Measurements from ENCODE around the gene INAFM2.

INAFM2 gene

DNA sequence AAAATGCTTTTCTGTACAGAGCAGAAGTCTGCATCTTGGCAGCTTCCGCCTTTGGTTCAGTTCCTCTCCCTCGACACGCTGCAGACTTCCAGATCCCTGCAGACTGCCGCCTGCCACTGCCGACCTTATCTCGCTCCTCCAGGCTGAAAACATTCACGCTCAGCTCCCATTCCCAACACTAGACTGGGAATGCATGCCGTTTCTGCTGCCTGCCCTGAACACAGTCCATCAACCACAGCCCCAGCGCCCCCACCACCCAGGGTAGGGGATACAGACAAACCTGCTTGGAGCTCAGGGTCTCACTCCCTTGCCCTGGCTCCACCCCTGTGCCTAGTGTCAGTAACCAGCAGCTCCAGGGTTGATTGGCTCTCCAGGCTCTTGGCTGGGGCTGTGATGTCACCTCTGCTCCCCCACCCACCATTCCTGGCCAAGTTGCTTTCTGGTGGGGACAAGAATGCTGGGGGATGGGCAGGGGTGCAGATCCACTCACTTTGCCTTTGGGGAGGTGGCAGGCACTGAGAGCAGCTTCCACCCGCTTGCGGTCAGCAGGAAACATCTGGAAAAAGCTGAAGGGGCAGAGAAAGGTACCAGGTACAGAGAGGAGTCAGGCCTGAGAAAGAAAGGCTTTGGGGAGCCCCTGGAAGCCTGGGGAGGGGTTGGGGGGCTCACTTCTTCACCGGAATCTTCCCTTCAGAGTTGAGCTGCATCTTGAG lies 21.9 kb upstream of the INAFM2 start:
- no peak overlapping the region for H3K9ac ChIP-seq (ENCODE audit: low read length)
- H3K4me3 ChIP-seq (ENCODE audit: low read length) = no peak overlapping the region
- no peak overlapping the region for H3K27ac ChIP-seq (ENCODE audit: low read depth, low read length)
- no peaks in the 10 kb centered on the region for H3K27me3 ChIP-seq (ENCODE audit: control insufficient read depth, insufficient read depth, low read length)
- H3K36me3 ChIP-seq (ENCODE audit: control insufficient read depth, insufficient read depth, low read length) = peaks cover 5% of the 10 kb centered on the region
- H3K4me1 ChIP-seq (ENCODE audit: control insufficient read depth, insufficient read depth, low read length) = no peaks in the 10 kb centered on the region

DNA sequence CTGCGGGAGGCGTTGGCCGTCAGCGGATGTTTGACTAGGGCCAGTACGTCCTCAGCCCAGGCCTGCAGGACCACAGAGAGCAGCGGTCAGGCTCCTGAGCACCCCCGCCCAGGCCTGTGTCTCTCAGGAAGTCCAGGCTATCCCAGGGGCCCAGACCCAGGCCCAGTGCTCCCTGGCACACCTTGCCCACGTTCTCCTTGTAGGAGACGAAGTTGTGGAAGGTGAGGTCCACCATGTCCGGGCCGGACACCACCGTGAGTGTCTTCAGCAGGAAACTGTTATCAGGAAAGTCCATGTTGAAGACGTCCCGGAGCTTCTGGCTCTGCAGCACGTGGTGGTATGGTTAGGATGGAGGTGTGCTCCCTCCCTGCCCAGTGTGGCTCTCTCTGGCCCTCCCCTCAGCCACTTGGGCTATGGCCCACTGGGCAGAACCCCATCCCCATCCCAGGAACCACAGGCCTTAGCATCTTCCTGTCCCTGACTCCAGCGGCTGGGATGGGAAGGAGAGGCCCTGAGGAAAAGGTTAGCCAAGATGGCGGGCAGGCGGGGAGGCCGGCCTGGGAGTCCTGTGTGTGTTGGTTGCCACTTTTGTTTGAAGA lies 21.1 kb upstream of the INAFM2 start:
- H3K27ac ChIP-seq (ENCODE audit: low read depth, low read length) = no peak overlapping the region
- no peak overlapping the region for H3K9ac ChIP-seq (ENCODE audit: low read length)
- no peak overlapping the region for H3K4me3 ChIP-seq (ENCODE audit: low read length)
- no peaks in the 10 kb centered on the region for H3K27me3 ChIP-seq (ENCODE audit: control insufficient read depth, insufficient read depth, low read length)
- H3K4me1 ChIP-seq (ENCODE audit: control insufficient read depth, insufficient read depth, low read length) = no peaks in the 10 kb centered on the region
- peaks cover 5% of the 10 kb centered on the region for H3K36me3 ChIP-seq (ENCODE audit: control insufficient read depth, insufficient read depth, low read length)

GRCh38 chr15:40302981-40303380 lies 20.5 kb upstream of the INAFM2 start:
- no peaks in the 10 kb centered on the region for H3K4me1 ChIP-seq (ENCODE audit: control insufficient read depth, insufficient read depth, low read length)
- no peak overlapping the region for H3K9ac ChIP-seq (ENCODE audit: low read length)
- no peaks in the 10 kb centered on the region for H3K27me3 ChIP-seq (ENCODE audit: control insufficient read depth, insufficient read depth, low read length)
- no peak overlapping the region for H3K4me3 ChIP-seq (ENCODE audit: low read length)
- H3K27ac ChIP-seq (ENCODE audit: low read depth, low read length) = no peak overlapping the region
- peaks cover 5% of the 10 kb centered on the region for H3K36me3 ChIP-seq (ENCODE audit: control insufficient read depth, insufficient read depth, low read length)

- H3K4me3 ChIP-seq (ENCODE audit: low read length) = no peak overlapping the region
- peaks cover 2% of the 10 kb centered on the region for H3K36me3 ChIP-seq (ENCODE audit: control insufficient read depth, insufficient read depth, low read length)
- H3K4me1 ChIP-seq (ENCODE audit: control insufficient read depth, insufficient read depth, low read length) = no peaks in the 10 kb centered on the region
- H3K27me3 ChIP-seq (ENCODE audit: control insufficient read depth, insufficient read depth, low read length) = no peaks in the 10 kb centered on the region
- no peak overlapping the region for H3K27ac ChIP-seq (ENCODE audit: low read depth, low read length)
- H3K9ac ChIP-seq (ENCODE audit: low read length) = no peak overlapping the region
These were observed 19.9 kb upstream of the INAFM2 start for GRCh38 chr15:40303576-40303975.

DNA sequence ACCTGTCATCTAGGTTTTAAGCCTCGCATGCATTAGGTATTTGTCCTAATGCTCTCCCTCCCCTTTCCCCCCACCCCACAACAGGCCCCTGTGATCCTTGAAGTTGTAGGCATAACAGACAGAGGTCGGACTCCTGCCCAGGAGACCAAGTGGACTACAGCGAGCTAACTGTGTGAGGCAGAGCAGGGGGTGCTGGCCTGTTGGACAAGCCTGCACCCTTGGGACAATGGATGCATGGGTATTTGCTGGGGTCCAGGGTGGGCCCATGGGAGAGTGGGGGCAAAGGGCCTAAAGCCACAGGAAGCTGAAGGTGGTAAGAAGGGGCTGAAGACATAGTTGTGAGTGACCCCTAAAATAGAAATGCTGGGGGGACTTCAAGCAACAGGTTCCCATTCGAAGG lies 18.2 kb upstream of the INAFM2 start:
- Histone ChIP-seq H3K9ac (ENCODE audit: low read length) (no peak overlapping the region), H3K27ac (ENCODE audit: low read depth, low read length) (no peak overlapping the region), H3K36me3 (ENCODE audit: control insufficient read depth, insufficient read depth, low read length) (peaks cover 2% of the 10 kb centered on the region), H3K4me3 (ENCODE audit: low read length) (no peak overlapping the region), H3K27me3 (ENCODE audit: control insufficient read depth, insufficient read depth, low read length) (no peaks in the 10 kb centered on the region), H3K4me1 (ENCODE audit: control insufficient read depth, insufficient read depth, low read length) (no peaks in the 10 kb centered on the region)

DNA sequence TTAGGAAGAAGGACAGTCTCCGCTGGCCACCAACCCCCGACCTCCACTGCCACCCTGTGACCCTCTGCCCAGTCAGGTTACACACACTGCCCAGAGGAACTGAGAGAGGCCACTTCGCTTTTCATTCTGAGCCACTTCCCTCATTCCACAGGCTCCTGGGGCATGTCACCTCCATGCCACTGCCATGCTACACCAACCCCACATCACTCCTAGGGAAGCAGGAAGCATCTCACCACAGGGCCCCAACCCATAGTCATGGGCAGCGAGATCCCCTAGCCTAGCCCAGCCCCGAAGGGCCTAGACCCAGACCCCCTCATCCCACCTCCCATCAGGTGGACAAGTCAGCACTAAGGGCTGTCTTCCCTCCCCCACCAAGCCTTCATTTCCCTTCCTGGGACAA lies 17.1 kb upstream of the INAFM2 start:
- no peak overlapping the region for H3K27ac ChIP-seq (ENCODE audit: low read depth, low read length)

DNA sequence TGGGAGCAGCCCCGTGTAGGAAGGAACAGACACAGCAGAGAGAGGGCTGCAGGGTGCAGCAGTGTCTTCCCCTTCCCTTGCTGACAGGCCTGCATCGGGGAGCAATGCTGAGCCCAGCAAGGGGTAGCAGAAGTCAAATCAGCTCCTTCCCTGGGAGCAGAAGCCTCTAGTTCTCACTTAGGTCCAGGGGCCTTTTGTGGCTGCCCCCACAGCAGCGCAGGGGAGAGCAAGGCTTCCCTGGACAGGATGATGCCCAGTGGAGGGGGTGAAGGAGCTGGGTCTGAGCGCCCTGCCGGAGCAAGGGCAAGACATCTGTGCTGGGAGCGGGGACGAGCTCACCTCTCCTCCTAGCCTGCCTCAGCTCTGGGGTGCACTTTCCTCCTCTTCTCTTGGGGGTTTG lies 16.6 kb upstream of the INAFM2 start:
- H3K9ac ChIP-seq (ENCODE audit: low read length) = no peak overlapping the region
- peak overlapping the region; percentile 34 for H3K4me3 ChIP-seq (ENCODE audit: low read length)
- H3K27me3 ChIP-seq (ENCODE audit: control insufficient read depth, insufficient read depth, low read length) = no peaks in the 10 kb centered on the region
- peaks cover 2% of the 10 kb centered on the region for H3K36me3 ChIP-seq (ENCODE audit: control insufficient read depth, insufficient read depth, low read length)
- H3K4me1 ChIP-seq (ENCODE audit: control insufficient read depth, insufficient read depth, low read length) = no peaks in the 10 kb centered on the region
- H3K27ac ChIP-seq (ENCODE audit: low read depth, low read length) = no peak overlapping the region

More for the DNA sequence above, 17.1 kb upstream of the INAFM2 start:
- Histone ChIP-seq H3K9ac (ENCODE audit: low read length) (no peak overlapping the region), H3K4me3 (ENCODE audit: low read length) (peak overlapping the region; percentile 34), H3K27me3 (ENCODE audit: control insufficient read depth, insufficient read depth, low read length) (no peaks in the 10 kb centered on the region), H3K36me3 (ENCODE audit: control insufficient read depth, insufficient read depth, low read length) (peaks cover 2% of the 10 kb centered on the region), H3K4me1 (ENCODE audit: control insufficient read depth, insufficient read depth, low read length) (no peaks in the 10 kb centered on the region)

DNA sequence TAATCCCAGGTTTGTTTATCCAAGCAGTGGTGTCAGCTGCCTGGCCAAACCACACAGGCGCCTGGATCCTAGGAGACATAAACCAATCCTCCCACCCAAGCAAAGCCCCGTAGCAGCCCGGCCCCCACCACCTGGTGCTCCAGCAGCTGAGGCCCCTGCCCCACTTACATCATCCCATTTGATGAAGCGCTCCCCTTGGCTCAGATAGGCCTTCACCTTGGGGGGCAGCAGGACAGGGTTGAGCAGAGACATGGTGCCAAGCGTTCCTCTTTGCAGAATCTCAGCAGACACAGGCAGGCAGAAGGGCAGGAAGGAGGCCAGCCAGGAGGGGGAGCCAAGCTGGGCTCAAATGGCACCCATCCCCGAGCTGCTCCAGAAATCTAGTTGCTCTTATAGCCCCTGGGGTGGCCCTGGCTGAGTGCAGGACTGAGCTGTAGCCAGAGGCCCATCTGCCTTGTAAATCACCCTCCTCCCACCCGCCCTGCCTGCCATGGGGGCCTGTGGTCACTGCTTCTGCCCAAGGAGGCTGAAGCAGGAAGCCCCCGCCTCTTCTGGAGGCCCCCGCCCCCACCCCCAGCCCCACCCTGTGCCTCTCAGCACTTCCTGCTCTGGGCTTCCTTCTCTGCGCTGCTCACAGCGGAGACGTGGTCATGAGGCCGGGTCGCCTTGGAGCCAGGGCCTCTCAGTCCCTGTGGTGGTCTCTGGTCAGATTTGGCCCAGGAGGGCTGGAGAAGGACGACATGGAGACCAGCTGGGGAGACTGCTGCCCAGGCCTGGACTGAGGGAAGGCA lies 15.9 kb upstream of the INAFM2 start, which contains the start of gene PLCB2:
Gene PLCB2 (minus strand): TSS at position 515 of the 791 bp plus-strand sequence. CDS start 263 bp downstream, at position 252.
- peak within 1 kb of the TSS; percentile 61 for H3K9ac ChIP-seq (ENCODE audit: low read length)
- no peaks in the 10 kb centered on the region for H3K27me3 ChIP-seq (ENCODE audit: control insufficient read depth, insufficient read depth, low read length)
- H3K36me3 ChIP-seq (ENCODE audit: control insufficient read depth, insufficient read depth, low read length) = peaks cover 2% of the 10 kb centered on the region
- H3K4me3 ChIP-seq (ENCODE audit: low read length) = peak within 1 kb of the TSS; percentile 61
- H3K4me1 ChIP-seq (ENCODE audit: control insufficient read depth, insufficient read depth, low read length) = no peaks in the 10 kb centered on the region
- no peak within 1 kb of the TSS for H3K27ac ChIP-seq (ENCODE audit: low read depth, low read length)

GRCh38 chr15:40309344-40309862 lies 14.1 kb upstream of the INAFM2 start:
- no peaks in the 10 kb centered on the region for H3K4me1 ChIP-seq (ENCODE audit: control insufficient read depth, insufficient read depth, low read length)
- H3K4me3 ChIP-seq (ENCODE audit: low read length) = no peak overlapping the region
- no peak overlapping the region for H3K9ac ChIP-seq (ENCODE audit: low read length)
- no peaks in the 10 kb centered on the region for H3K36me3 ChIP-seq (ENCODE audit: control insufficient read depth, insufficient read depth, low read length)
- H3K27ac ChIP-seq (ENCODE audit: low read depth, low read length) = no peak overlapping the region
- no peaks in the 10 kb centered on the region for H3K27me3 ChIP-seq (ENCODE audit: control insufficient read depth, insufficient read depth, low read length)

DNA sequence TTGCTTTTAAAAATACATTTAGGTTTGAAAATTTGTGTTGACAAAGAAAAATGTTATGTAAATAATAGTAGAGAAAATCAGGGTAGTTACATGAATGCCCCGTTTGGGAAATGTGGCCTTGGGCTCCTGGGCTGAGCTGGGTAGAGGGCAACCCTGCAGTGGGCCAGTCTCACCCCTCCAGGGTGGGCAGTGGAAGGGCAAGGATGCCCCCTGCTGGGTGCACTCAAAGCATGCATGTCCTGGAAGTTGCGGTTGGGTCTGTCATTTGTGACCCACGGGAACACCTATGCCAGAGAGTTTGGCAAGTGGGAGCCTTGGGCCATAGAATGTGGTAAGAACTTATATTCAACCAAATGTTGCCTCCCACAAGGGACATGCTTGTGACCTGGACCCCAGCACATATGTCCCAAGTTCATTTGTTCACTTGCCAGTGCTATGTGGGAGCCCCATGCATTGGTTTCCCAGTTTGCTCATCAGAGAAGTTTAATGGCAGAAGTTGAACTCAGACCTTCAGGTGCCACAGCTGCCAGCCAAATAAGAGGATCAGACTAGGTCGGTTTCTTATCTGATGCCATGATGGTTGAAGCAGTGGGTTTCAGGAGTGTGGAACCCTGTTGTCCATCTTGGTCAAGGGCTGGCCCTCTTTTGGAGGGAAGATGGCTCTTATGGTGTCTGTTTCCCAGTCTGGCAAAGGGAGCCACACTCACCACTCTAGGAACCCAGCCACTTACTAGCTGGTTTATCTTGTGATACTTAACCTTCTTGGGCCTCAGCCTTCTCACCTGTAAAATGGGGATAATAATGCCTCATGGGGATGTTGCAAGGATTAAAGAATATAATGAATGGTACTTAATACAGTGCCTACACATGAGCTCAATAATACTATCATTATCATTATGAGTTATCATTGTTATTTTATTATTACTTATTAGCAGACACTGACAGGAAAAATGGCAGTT lies 13.2 kb upstream of the INAFM2 start:
- Histone ChIP-seq H3K4me1 (ENCODE audit: control insufficient read depth, insufficient read depth, low read length) (no peaks in the 10 kb centered on the region), H3K27ac (ENCODE audit: low read depth, low read length) (no peak overlapping the region), H3K9ac (ENCODE audit: low read length) (no peak overlapping the region), H3K27me3 (ENCODE audit: control insufficient read depth, insufficient read depth, low read length) (no peaks in the 10 kb centered on the region), H3K36me3 (ENCODE audit: control insufficient read depth, insufficient read depth, low read length) (no peaks in the 10 kb centered on the region), H3K4me3 (ENCODE audit: low read length) (no peak overlapping the region)

DNA sequence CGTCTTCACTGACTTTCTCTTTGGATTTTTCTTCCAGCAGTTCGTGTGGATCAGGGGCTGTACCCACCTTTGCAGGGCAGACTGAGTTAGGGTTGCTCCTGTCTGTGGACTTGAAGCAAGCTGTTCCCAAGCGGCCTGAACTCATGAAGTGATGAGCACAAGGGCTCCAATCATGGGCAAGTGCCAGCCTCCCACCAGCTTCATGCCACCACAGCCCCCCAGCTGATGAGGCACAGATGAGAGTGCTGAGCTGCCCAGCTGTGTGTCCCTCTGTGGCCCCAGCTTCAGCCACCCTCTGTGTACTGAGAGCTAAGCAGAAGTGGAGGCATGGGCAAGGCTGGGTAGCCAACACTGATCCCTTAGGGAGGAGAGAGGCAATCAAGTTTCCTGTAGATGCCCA lies 12.5 kb upstream of the INAFM2 start:
- Histone ChIP-seq H3K27me3 (ENCODE audit: control insufficient read depth, insufficient read depth, low read length) (no peaks in the 10 kb centered on the region), H3K27ac (ENCODE audit: low read depth, low read length) (no peak overlapping the region), H3K4me1 (ENCODE audit: control insufficient read depth, insufficient read depth, low read length) (no peaks in the 10 kb centered on the region), H3K4me3 (ENCODE audit: low read length) (no peak overlapping the region), H3K9ac (ENCODE audit: low read length) (no peak overlapping the region), H3K36me3 (ENCODE audit: control insufficient read depth, insufficient read depth, low read length) (no peaks in the 10 kb centered on the region)

All from rectal smooth muscle tissue (tissue), 1 donor.